ENCODE measurements around the gene CFAP45.

CFAP45 gene

DNA sequence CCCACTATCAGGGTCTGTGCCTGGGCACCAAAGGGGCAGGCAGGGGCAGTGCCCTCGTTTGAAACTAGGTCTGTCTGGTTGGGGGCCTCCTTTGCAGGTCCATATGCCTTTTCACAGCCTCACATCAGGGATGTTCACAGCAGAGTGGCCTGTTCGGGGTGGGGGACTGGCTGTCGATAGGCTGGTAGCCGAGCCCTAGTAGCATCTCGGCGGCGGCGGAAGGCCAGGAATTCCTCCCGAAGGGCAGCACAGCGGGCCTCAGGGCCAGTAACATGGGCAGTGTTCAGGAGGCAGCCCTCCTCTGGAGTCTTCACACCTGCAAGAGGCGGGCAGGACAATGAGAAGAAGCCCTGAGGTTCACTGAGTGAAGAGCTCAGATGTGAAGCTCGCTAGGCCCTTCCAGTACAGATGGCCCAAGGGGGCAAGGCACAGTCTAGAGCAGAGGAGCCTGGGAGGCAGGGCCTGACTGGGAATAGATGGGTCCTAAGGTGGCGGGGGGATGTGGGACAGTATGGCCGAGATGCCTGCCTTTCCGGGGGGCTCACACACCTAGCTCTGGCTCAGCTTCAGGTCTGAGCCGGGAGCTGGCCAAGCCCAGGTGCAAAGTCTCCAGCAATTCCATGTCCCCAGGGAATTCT, 27.4 kb upstream of the CFAP45 start:
- peaks cover 22 to 34% of the 10 kb centered on the region in 2 donors for H3K36me3 ChIP-seq (replicated peaks in 1 of 2; ENCODE audit: control insufficient read depth in 2 of 2, insufficient read depth in 2 of 2, low read length in 2 of 2)
- DNase-seq (ENCODE audit: low spot score) = no peak
- H4K8ac ChIP-seq (ENCODE audit: low read depth, low read length) = no peak overlapping the region
- H3K4me3 ChIP-seq (ENCODE audit: low read length in 2 of 2) = no peak overlapping the region
- no peak overlapping the region for H3K4ac ChIP-seq (ENCODE audit: low read length)
- H2AFZ ChIP-seq (ENCODE audit: low read length) = no peak overlapping the region
- no peak overlapping the region for H3K23ac ChIP-seq (ENCODE audit: low read depth, low read length, poor library complexity)
- H3K9ac ChIP-seq (ENCODE audit: low read depth, low read length, poor library complexity) = no peak overlapping the region
- H2BK15ac ChIP-seq (ENCODE audit: low read length) = no peak overlapping the region
- no peak overlapping the region for H4K91ac ChIP-seq (ENCODE audit: low read depth, low read length, poor library complexity)
- no peak overlapping the region for H3K27ac ChIP-seq (replicated peaks; ENCODE audit: low read length)
- peaks cover 0 to 13% (median 3%) of the 10 kb centered on the region in 3 experiments for H3K27me3 ChIP-seq (ENCODE audit: control insufficient read depth in 3 of 3, insufficient read depth in 3 of 3, low read depth in 1 of 3, low read length in 3 of 3)
- WGBS, 2 donors (ENCODE audit: extremely low coverage in 2 of 2, insufficient read length in 2 of 2, insufficient replicate concordance in 1 of 2) = no CpG with 5 or more reads among the region's 16 CpGs
- no peak overlapping the region for H3K4me2 ChIP-seq (ENCODE audit: insufficient read depth, low read length, poor library complexity, severe bottlenecking)
- H3K18ac ChIP-seq (ENCODE audit: low read length) = no peak overlapping the region
- no peak overlapping the region for H2BK120ac ChIP-seq (ENCODE audit: low read depth, low read length)
- H3K9me3 ChIP-seq (replicated peaks in 1 of 2; ENCODE audit: control insufficient read depth in 2 of 2, insufficient read depth in 1 of 2, low read depth in 1 of 2, low read length in 2 of 2) = no peaks in the 10 kb centered on the region
- H2BK12ac ChIP-seq (ENCODE audit: low read length) = no peak overlapping the region
- H2AK5ac ChIP-seq (ENCODE audit: low read depth, low read length) = peak overlapping the region; percentile 37
- H3K14ac ChIP-seq (ENCODE audit: low read length) = no peak overlapping the region
- no peak overlapping the region for H2BK5ac ChIP-seq (ENCODE audit: low read length)
- H3K4me1 ChIP-seq (ENCODE audit: control insufficient read depth in 2 of 2, insufficient read depth in 1 of 2, low read depth in 1 of 2, low read length in 2 of 2) = peaks cover 20% of the 10 kb centered on the region in 2 donors
- peaks cover 3% of the 10 kb centered on the region for H3K79me1 ChIP-seq (ENCODE audit: low read depth, low read length)

- Histone ChIP-seq H2BK120ac (ENCODE audit: low read depth, low read length) (no peak overlapping the region), H2AK5ac (ENCODE audit: low read depth, low read length) (no peak overlapping the region), H3K9me3 (replicated peaks in 1 of 2; ENCODE audit: control insufficient read depth in 2 of 2, insufficient read depth in 1 of 2, low read depth in 1 of 2, low read length in 2 of 2) (no peaks in the 10 kb centered on the region), H3K9ac (ENCODE audit: low read depth, low read length, poor library complexity) (no peak overlapping the region), H3K27me3 (ENCODE audit: control insufficient read depth in 3 of 3, insufficient read depth in 3 of 3, low read depth in 1 of 3, low read length in 3 of 3) (peaks cover 0 to 13% (median 3%) of the 10 kb centered on the region in 3 experiments), H2AFZ (ENCODE audit: low read length) (peak overlapping the region; percentile 92), H3K23ac (ENCODE audit: low read depth, low read length, poor library complexity) (no peak overlapping the region), H3K27ac (replicated peaks; ENCODE audit: low read length) (no peak overlapping the region), H3K14ac (ENCODE audit: low read length) (no peak overlapping the region), H4K91ac (ENCODE audit: low read depth, low read length, poor library complexity) (no peak overlapping the region), H3K4me2 (ENCODE audit: insufficient read depth, low read length, poor library complexity, severe bottlenecking) (peak overlapping the region; percentile 78), H3K4ac (ENCODE audit: low read length) (no peak overlapping the region), H2BK12ac (ENCODE audit: low read length) (no peak overlapping the region), H2BK5ac (ENCODE audit: low read length) (no peak overlapping the region), H3K36me3 (replicated peaks in 1 of 2; ENCODE audit: control insufficient read depth in 2 of 2, insufficient read depth in 2 of 2, low read length in 2 of 2) (peaks cover 19 to 22% of the 10 kb centered on the region in 2 donors), H3K18ac (ENCODE audit: low read length) (no peak overlapping the region), H4K8ac (ENCODE audit: low read depth, low read length) (no peak overlapping the region), H3K4me1 (ENCODE audit: control insufficient read depth in 2 of 2, insufficient read depth in 1 of 2, low read depth in 1 of 2, low read length in 2 of 2) (peaks cover 20% of the 10 kb centered on the region in 2 donors), H3K4me3 (ENCODE audit: low read length in 2 of 2) (peak overlapping the region; percentile 51 to 64), H3K79me1 (ENCODE audit: low read depth, low read length) (peaks cover 3% of the 10 kb centered on the region), H2BK15ac (ENCODE audit: low read length) (no peak overlapping the region)
- DNase-seq (ENCODE audit: low spot score) = no peak
- WGBS, 2 donors (ENCODE audit: extremely low coverage in 2 of 2, insufficient read length in 2 of 2, insufficient replicate concordance in 1 of 2) = no CpG with 5 or more reads among the region's 7 CpGs
Observed at GRCh38 chr1:159925719-159926078, 25.7 kb upstream of the CFAP45 start.

- WGBS, 2 donors (ENCODE audit: extremely low coverage in 2 of 2, insufficient read length in 2 of 2, insufficient replicate concordance in 1 of 2) = no CpG with 5 or more reads among the region's 58 CpGs
- peak within 1 kb of the TSS; percentile 50 for H3K18ac ChIP-seq (ENCODE audit: low read length)
Observed at GRCh38 chr1:159924791-159925718, 25.1 kb upstream of the CFAP45 start, which contains the start of gene TAGLN2. TAGLN2 (minus strand) TSS chr1:159925507; CDS start chr1:159920509, 4,998 bp downstream.

More at GRCh38 chr1:159924791-159925718, 25.1 kb upstream of the CFAP45 start, which contains the start of gene TAGLN2:
- peak within 1 kb of the TSS; percentile 78 for H3K4me2 ChIP-seq (ENCODE audit: insufficient read depth, low read length, poor library complexity, severe bottlenecking)
- H2AFZ ChIP-seq (ENCODE audit: low read length) = peak within 1 kb of the TSS; percentile 92
- H2AK5ac ChIP-seq (ENCODE audit: low read depth, low read length) = peak within 1 kb of the TSS; percentile 81
- H3K9me3 ChIP-seq (replicated peaks in 1 of 2; ENCODE audit: control insufficient read depth in 2 of 2, insufficient read depth in 1 of 2, low read depth in 1 of 2, low read length in 2 of 2) = no peaks in the 10 kb centered on the region
- H2BK120ac ChIP-seq (ENCODE audit: low read depth, low read length) = peak within 1 kb of the TSS; percentile 74
- peak within 1 kb of the TSS; percentile 51 to 77 for H3K4me3 ChIP-seq (ENCODE audit: low read length in 2 of 2)
- peak within 1 kb of the TSS; percentile 90 for H3K14ac ChIP-seq (ENCODE audit: low read length)
- H2BK15ac ChIP-seq (ENCODE audit: low read length) = peak within 1 kb of the TSS; percentile 15
- H3K23ac ChIP-seq (ENCODE audit: low read depth, low read length, poor library complexity) = peak within 1 kb of the TSS; percentile 90
- H3K27ac ChIP-seq (replicated peaks; ENCODE audit: low read length) = no peak within 1 kb of the TSS
- peaks cover 0 to 13% (median 3%) of the 10 kb centered on the region in 3 experiments for H3K27me3 ChIP-seq (ENCODE audit: control insufficient read depth in 3 of 3, insufficient read depth in 3 of 3, low read depth in 1 of 3, low read length in 3 of 3)
- H3K9ac ChIP-seq (ENCODE audit: low read depth, low read length, poor library complexity) = peak within 1 kb of the TSS; percentile 74
- no peak within 1 kb of the TSS for H3K4ac ChIP-seq (ENCODE audit: low read length)
- H2BK12ac ChIP-seq (ENCODE audit: low read length) = peak within 1 kb of the TSS; percentile 78
- peaks cover 18 to 19% of the 10 kb centered on the region in 2 donors for H3K36me3 ChIP-seq (replicated peaks in 1 of 2; ENCODE audit: control insufficient read depth in 2 of 2, insufficient read depth in 2 of 2, low read length in 2 of 2)
- H2BK5ac ChIP-seq (ENCODE audit: low read length) = no peak within 1 kb of the TSS
- peaks cover 3% of the 10 kb centered on the region for H3K79me1 ChIP-seq (ENCODE audit: low read depth, low read length)
- peak; percentile 70 for DNase-seq (ENCODE audit: low spot score)
- peak within 1 kb of the TSS; percentile 9 for H4K8ac ChIP-seq (ENCODE audit: low read depth, low read length)
- peaks cover 20% of the 10 kb centered on the region in 2 donors for H3K4me1 ChIP-seq (ENCODE audit: control insufficient read depth in 2 of 2, insufficient read depth in 1 of 2, low read depth in 1 of 2, low read length in 2 of 2)
- H4K91ac ChIP-seq (ENCODE audit: low read depth, low read length, poor library complexity) = no peak within 1 kb of the TSS
